ENCODE measurements around the gene MBLAC1. TPM values are rescaled to one million over a fixed set of nuclear protein-coding genes. Genes with fewer than 3 reads are reported as not detected.

MBLAC1 gene
- total and polyA plus RNA-seq, 2 of the 4 experiments (the other 2 are of a cell fraction), result 0.72 to 1.4 TPM

DNA sequence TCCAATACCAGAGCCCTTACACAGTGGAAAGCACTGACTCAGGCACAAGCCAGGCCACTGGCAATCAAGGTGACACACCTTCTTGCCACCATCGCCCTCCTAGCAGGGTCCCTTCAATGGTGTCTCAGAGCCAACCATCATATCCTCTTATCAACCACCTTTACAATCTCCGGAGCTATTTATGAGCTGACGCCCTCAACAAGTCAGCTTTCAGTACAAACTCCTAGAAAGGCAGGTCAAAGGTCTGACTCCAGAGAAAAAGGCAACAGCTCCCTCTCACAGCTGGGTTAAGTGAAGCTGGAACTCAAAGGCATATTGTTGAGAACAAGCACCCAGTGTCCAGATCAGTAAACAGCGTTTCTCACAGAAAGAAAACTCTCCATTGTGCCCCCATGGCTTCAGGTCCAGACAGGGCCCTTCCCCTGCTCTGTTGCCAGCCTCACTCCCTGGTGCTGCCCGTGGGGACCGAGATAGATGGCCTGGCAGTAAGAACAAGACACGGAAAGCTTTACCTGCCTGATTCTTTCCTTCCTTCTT lies 47.7 kb upstream of the MBLAC1 start:
- peaks cover 9% of the 10 kb centered on the region for H3K9me1 ChIP-seq (ENCODE audit: insufficient read depth, low read length)
- H3K4ac ChIP-seq (ENCODE audit: low read depth, low read length), result no peak overlapping the region
- no peak overlapping the region for H3K56ac ChIP-seq (ENCODE audit: extremely low read depth, insufficient read depth, low read length)
- ChIA-PET CTCF (no interaction called here), POLR2A (ENCODE audit: unreplicated experiment) (interaction anchor here (0.6 kb wide), 1 partner anchor 12 kb away, joined by 4 read pairs; no protein-coding TSS in a partner anchor)
- H3K4me3 ChIP-seq (ENCODE audit: insufficient read depth, low read depth, low read length), result no peak overlapping the region
- no peak for TF ChIP-seq MAZ (IDR thresholded peaks at IDR 0.05; ENCODE audit: borderline replicate concordance, low read depth, low read length)
- TF ChIP-seq RFX5 (IDR thresholded peaks at IDR 0.05; ENCODE audit: low read depth, low read length), result no peak
- no peak for TF ChIP-seq RCOR1 (IDR thresholded peaks at IDR 0.05; ENCODE audit: insufficient replicate concordance, low read length)
- H3K18ac ChIP-seq (ENCODE audit: low read depth, low read length), result no peak overlapping the region
- no peak overlapping the region for H2AK5ac ChIP-seq (ENCODE audit: low read depth, low read length)
- no peak overlapping the region; a peak in 1 of 4 replicates for H4K8ac ChIP-seq (ENCODE audit: low read depth in 2 of 2, low read length in 2 of 2)
- H3K27me3 ChIP-seq (ENCODE audit: control insufficient read depth, insufficient read depth, low read length), result no peaks in the 10 kb centered on the region
- H4K5ac ChIP-seq (ENCODE audit: low read depth, low read length), result no peak overlapping the region
- peaks cover 17 to 52% of the 10 kb centered on the region in 2 experiments for H3K79me1 ChIP-seq (ENCODE audit: low read depth in 1 of 2, low read length in 2 of 2)
- H2BK15ac ChIP-seq (ENCODE audit: low read depth, low read length), result no peak overlapping the region
- no peak overlapping the region for H4K91ac ChIP-seq (ENCODE audit: insufficient read depth, low read depth, low read length)
- ATAC-seq (ENCODE audit: low read depth) (no peak), DNase-seq (no peak)
- no peak overlapping the region for H3K14ac ChIP-seq (replicated peaks; ENCODE audit: low read depth, low read length)
- H3K4me2 ChIP-seq (ENCODE audit: low read depth, low read length), result no peak overlapping the region; the same call in 1 of the 2 replicates
- dilution Hi-C loops (cut with HindIII; ENCODE audit: low sequenced_read_pairs, unreplicated experiment) (no loop called here), in situ Hi-C loops (cut with MboI; ENCODE audit: low sequenced_read_pairs) (no loop called here), intact Hi-C loops (cut with micrococcal nuclease) (no loop called here)
- H2AK9ac ChIP-seq (replicated peaks; ENCODE audit: low read depth, low read length, poor library complexity), result no peak overlapping the region
- H3K4me1 ChIP-seq (ENCODE audit: control insufficient read depth, insufficient read depth, low read length), result peaks cover 6% of the 10 kb centered on the region; the same call in 1 of the 2 replicates
- no peak overlapping the region for H3K9ac ChIP-seq (ENCODE audit: low read depth, low read length)
- peaks cover 48% of the 10 kb centered on the region for H3K36me3 ChIP-seq (ENCODE audit: control insufficient read depth, insufficient read depth, low read length)
- H2AFZ ChIP-seq (replicated peaks; ENCODE audit: low read length, poor library complexity), result no peak overlapping the region
- BruUV-seq (replicated peaks), result no TSS peak
- H2BK5ac ChIP-seq (ENCODE audit: low read depth, low read length, poor library complexity, severe bottlenecking), result no peak overlapping the region
- H3K27ac ChIP-seq (ENCODE audit: insufficient read depth, low read length), result no peak overlapping the region
- 100% methylated on average over 2 of the region's 7 CpGs; no CpG with 5 or more reads in 1 of the 2 experiments for WGBS, 2 experiments (ENCODE audit: extremely low coverage in 2 of 2, insufficient read length in 1 of 2)
- no peak overlapping the region for H2BK20ac ChIP-seq (ENCODE audit: low read depth, low read length)
- H4K20me1 ChIP-seq (ENCODE audit: insufficient read depth, low read length), result peaks cover 21% of the 10 kb centered on the region
- H3K23ac ChIP-seq (ENCODE audit: low read depth, low read length), result no peak overlapping the region
- H2BK120ac ChIP-seq (ENCODE audit: low read depth, low read length), result no peak overlapping the region
- peaks cover 19% of the 10 kb centered on the region for H3K9me3 ChIP-seq (ENCODE audit: control insufficient read depth, insufficient read depth, low read length)
